Uterus (tissue), 4 donors: ENCODE results near the gene DCTN2. TPM values are rescaled to one million over a fixed set of nuclear protein-coding genes. Genes with fewer than 3 reads are reported as not detected.

Source experiments
- DNase-seq, 2 donors: peaks; one replicate each; pipeline ENCODE4 v3.0.0-alpha.2; 2019 to 2020
- H3K27ac ChIP-seq, 2 donors: fragments of 200-600 bp; sonication (generic); 1 replicate in 1 of 2; 2 replicates in 1 of 2; pipeline ENCODE4 v1.5.1; 2016 to 2018
- H3K27me3 ChIP-seq, 2 donors: fragments of 200-600 bp; sonication (generic); one replicate each; pipeline ENCODE4 v1.5.1; 2018 to 2019; ENCODE audit warnings: control low read depth in 1 of 2
- H3K36me3 ChIP-seq, 2 donors: fragments of 200-600 bp; sonication (generic); one replicate each; pipeline ENCODE4 v1.5.1; 2019; ENCODE audit warnings: control low read depth in 1 of 2
- H3K4me1 ChIP-seq, 2 donors: fragments of 200-600 bp; sonication (generic); one replicate each; pipeline ENCODE4 v1.5.1; 2018 to 2019; ENCODE audit warnings: control low read depth in 1 of 2
- H3K4me3 ChIP-seq, 2 donors: fragments of 200-600 bp; sonication (generic); 1 replicate in 1 of 2; 2 replicates in 1 of 2; pipeline ENCODE4 v1.5.1; 2018 to 2019; ENCODE audit warnings: mild to moderate bottlenecking in 1 of 2
- H3K9me3 ChIP-seq, 2 donors: fragments of 200-600 bp; sonication (generic); one replicate each; pipeline ENCODE4 v1.5.1; 2019; ENCODE audit warnings: control low read depth in 1 of 2
- CTCF ChIP-seq, 4 experiments: fragments of 200-600 bp in 2 of 4; fragments of 450-650 bp in 2 of 4; sonication (generic) in 2 of 4; IDR thresholded peaks; one replicate each; pipeline ENCODE4 v1.5.1; 2016 to 2019; ENCODE audit warnings: antibody characterized with exemption in 4 of 4, mild to moderate bottlenecking in 2 of 4, moderate library complexity in 1 of 4
- POLR2A ChIP-seq, 2 donors: fragments of 450-650 bp; IDR thresholded peaks; one replicate each; pipeline ENCODE4 v1.6.1; 2016; ENCODE audit warnings: antibody characterized with exemption in 2 of 2, mild to moderate bottlenecking in 1 of 2, moderate library complexity in 1 of 2
- intact Hi-C: fragments of 100-400 bp; cut with DNase I; formaldehyde crosslinking; loops from one replicate; pipeline ENCODE4 v1.15.1; 2023; ENCODE audit warnings: low total_unique reads
- total RNA-seq, 4 donors: library from RNA; depleted of rRNA in 3 of 4; stranded (reverse); fragments of >200 nt in 3 of 4; gene quantifications; one replicate each; pipeline versions ENCODE4 v1.1.0 to v1.2.4, GENCODE V29; 2014 to 2023
- donor health status: DM: yes; HTN: yes; CAD: no.

DCTN2 gene
- total RNA-seq, 4 donors from 2014 or later = 117 to 175 (median 126) TPM

GRCh38 chr12:57491393-57492280 is 55.4 kb downstream of the DCTN2 start:
- DNase-seq = no peak
- TF ChIP-seq POLR2A (IDR thresholded peaks at IDR 0.05) = no peak
- TF ChIP-seq CTCF (IDR thresholded peaks at IDR 0.05) = no peak

GRCh38 chr12:57490126-57490525 is 56.9 kb downstream of the DCTN2 start:
- no peaks in the 10 kb centered on the region for H3K36me3 ChIP-seq
- peaks cover 0 to 6% of the 10 kb centered on the region in 2 donors for H3K4me1 ChIP-seq
- TF ChIP-seq CTCF (IDR thresholded peaks at IDR 0.05) (no peak), POLR2A (IDR thresholded peaks at IDR 0.05) (no peak)
- H3K9me3 ChIP-seq = no peaks in the 10 kb centered on the region
- DNase-seq = no peak
- no peak overlapping the region for H3K4me3 ChIP-seq
- no peak overlapping the region for H3K27ac ChIP-seq
- intact Hi-C loops = no loop called here
- no peaks in the 10 kb centered on the region for H3K27me3 ChIP-seq

More at GRCh38 chr12:57491393-57492280, 55.4 kb downstream of the DCTN2 start:
- intact Hi-C loops = no loop called here
- Histone ChIP-seq H3K27me3 (no peaks in the 10 kb centered on the region), H3K36me3 (no peaks in the 10 kb centered on the region), H3K4me3 (no peak overlapping the region), H3K27ac (no peak overlapping the region), H3K4me1 (peaks cover 0 to 6% of the 10 kb centered on the region in 2 donors), H3K9me3 (no peaks in the 10 kb centered on the region)

- intact Hi-C loops = no loop called here
- TF ChIP-seq POLR2A (IDR thresholded peaks at IDR 0.05) (no peak), CTCF (IDR thresholded peaks at IDR 0.05) (no peak)
- Histone ChIP-seq H3K27ac (no peak overlapping the region), H3K36me3 (no peaks in the 10 kb centered on the region), H3K4me3 (peak overlapping the region in 1 of 2 donors; percentile 55), H3K27me3 (no peaks in the 10 kb centered on the region), H3K9me3 (no peaks in the 10 kb centered on the region), H3K4me1 (peaks cover 0 to 6% of the 10 kb centered on the region in 2 donors)
- DNase-seq = no peak
Observed at GRCh38 chr12:57489157-57489641, 57.8 kb downstream of the DCTN2 start.

- Histone ChIP-seq H3K4me1 (peaks cover 0 to 6% of the 10 kb centered on the region in 2 donors), H3K36me3 (no peaks in the 10 kb centered on the region), H3K4me3 (peak overlapping the region; percentile 55 to 73), H3K27ac (peak overlapping the region; percentile 61 to 74), H3K9me3 (no peaks in the 10 kb centered on the region), H3K27me3 (no peaks in the 10 kb centered on the region)
- intact Hi-C loops = no loop called here
- TF ChIP-seq POLR2A (IDR thresholded peaks at IDR 0.05) (no peak), CTCF (IDR thresholded peaks at IDR 0.05) (no peak)
- DNase-seq = no peak
Observed at GRCh38 chr12:57488402-57489156, 58.4 kb downstream of the DCTN2 start.
